ENCODE measurements around the gene SYNDIG1. TPM values are rescaled to one million over a fixed set of nuclear protein-coding genes. Genes with fewer than 3 reads are reported as not detected.

Gene SYNDIG1
- total RNA-seq, 1 experiment from 2014 or later, result 5.4 TPM

GRCh38 chr20:24638591-24639548 is 169.4 kb downstream of the SYNDIG1 start:
- Histone ChIP-seq H2AK5ac (ENCODE audit: insufficient read length, low read length) (no peak overlapping the region), H3K23ac (ENCODE audit: insufficient read length, low read depth, low read length) (no peak overlapping the region), H3K18ac (ENCODE audit: insufficient read length, low read depth, low read length) (no peak overlapping the region), H3K4me2 (ENCODE audit: insufficient read depth, insufficient read length, low read length) (no peak overlapping the region), H3K4me1 (ENCODE audit: insufficient read depth, low read length) (peaks cover 13% of the 10 kb centered on the region; the same call in 1 of the 2 replicates), H3K79me2 (ENCODE audit: insufficient read depth, low read length) (no peaks in the 10 kb centered on the region), H3T11ph (ENCODE audit: low read length) (no peak overlapping the region), H3K14ac (ENCODE audit: insufficient read depth, low read length) (peak overlapping the region; percentile 42; the same call in 1 of the 2 replicates), H2BK120ac (ENCODE audit: low read depth, low read length, poor library complexity, severe bottlenecking) (no peak overlapping the region), H2BK12ac (ENCODE audit: insufficient read length, low read depth, low read length) (no peak overlapping the region), H2AFZ (ENCODE audit: low read length) (no peak overlapping the region), H4K91ac (ENCODE audit: insufficient read length, low read depth, low read length) (no peak overlapping the region), H4K5ac (ENCODE audit: insufficient read length, low read depth, low read length) (no peak overlapping the region), H2BK20ac (ENCODE audit: low read depth, low read length, poor library complexity, severe bottlenecking) (no peak overlapping the region), H3K27me3 (ENCODE audit: insufficient read depth, low read length) (no peaks in the 10 kb centered on the region), H3K4ac (ENCODE audit: low read depth, low read length) (no peak overlapping the region), H3K56ac (ENCODE audit: insufficient read length, low read depth, low read length) (peak overlapping the region; percentile 40), H3K27ac (ENCODE audit: insufficient read length, low read depth, low read length) (no peak overlapping the region), H3K9ac (ENCODE audit: extremely low read depth, insufficient read length, low read length) (no peak overlapping the region), H4K20me1 (ENCODE audit: control insufficient read depth, insufficient read depth, insufficient read length) (no peaks in the 10 kb centered on the region), H3K9me3 (ENCODE audit: control insufficient read depth, low read depth, low read length) (no peaks in the 10 kb centered on the region), H3K23me2 (ENCODE audit: insufficient read length, low read depth, low read length, poor library complexity, severe bottlenecking) (no peaks in the 10 kb centered on the region), H2BK15ac (ENCODE audit: low read depth, low read length) (no peak overlapping the region), H4K8ac (replicated peaks; ENCODE audit: insufficient read length, low read depth, low read length) (no peak overlapping the region), H3K79me1 (ENCODE audit: insufficient read depth, low read depth, low read length, poor library complexity, severe bottlenecking) (no peaks in the 10 kb centered on the region), H2BK5ac (ENCODE audit: insufficient read length, low read length) (no peak overlapping the region)
- Mint-ChIP-seq H3K4me3 (no peak overlapping the region), H3K27ac (peak overlapping the region in 1 of 3 experiments; percentile 35; a peak in 2 of 7 replicates), H3K9me3 (peaks cover 0 to 4% of the 10 kb centered on the region in 2 experiments; a peak in 2 of 5 replicates), H3K4me1 (peaks cover 32% of the 10 kb centered on the region in 2 experiments), H3K27me3 (ENCODE audit: low read depth) (no peaks in the 10 kb centered on the region), H3K36me3 (ENCODE audit: insufficient read depth in 1 of 3, low read depth in 3 of 3) (peaks cover 0 to 5% (median 0%) of the 10 kb centered on the region in 3 experiments; a peak in 2 of 7 replicates)
- peak; percentile 18 for DNase-seq
- no peak for TF ChIP-seq CTCF (conservative IDR thresholded peaks at IDR 0.05)
- WGBS (ENCODE audit: extremely low coverage, insufficient read length, low lambda C conversion rate), result no CpG with 5 or more reads among the region's 12 CpGs
